Cortex of kidney (tissue), 1 donor: ENCODE measurements around the gene CRADD.
"Not testable (repeated sequence)": the region's sequence is repeated elsewhere in the genome, so short reads cannot be mapped to it uniquely, and the experiment has no call there.

ENCODE experiments used
- DNase-seq: peaks from one replicate; lab custom pipeline; 2025; lab: John Stamatoyannopoulos, UW

Gene CRADD

GRCh38 chr12:93873561-93873960, 196.4 kb downstream of the CRADD start:
- DNase-seq, result no peak

GRCh38 chr12:93875157-93875556, 198.0 kb downstream of the CRADD start:
- no peak for DNase-seq

GRCh38 chr12:93876360-93876759, 199.2 kb downstream of the CRADD start:
- DNase-seq, result no peak

- no peak for DNase-seq
These were observed 200.3 kb downstream of the CRADD start for GRCh38 chr12:93877446-93877845.

GRCh38 chr12:93879476-93880421, 202.6 kb downstream of the CRADD start:
- no peak for DNase-seq

GRCh38 chr12:93880853-93881522, 203.8 kb downstream of the CRADD start:
- no peak for DNase-seq

GRCh38 chr12:93882763-93883162, 205.6 kb downstream of the CRADD start:
- no peak for DNase-seq

- no peak for DNase-seq
These were observed 206.4 kb downstream of the CRADD start for GRCh38 chr12:93883436-93884154.

GRCh38 chr12:93884794-93885460, 207.8 kb downstream of the CRADD start:
- DNase-seq, result no peak

GRCh38 chr12:93885973-93886532, 208.9 kb downstream of the CRADD start:
- not testable (repeated sequence) for DNase-seq

- no peak for DNase-seq
These were observed 209.6 kb downstream of the CRADD start for GRCh38 chr12:93886533-93887511.

GRCh38 chr12:93888964-93889363, 211.8 kb downstream of the CRADD start:
- DNase-seq, result no peak

- no peak for DNase-seq
These were observed 212.5 kb downstream of the CRADD start for GRCh38 chr12:93889516-93890212.

GRCh38 chr12:93892423-93893268, 215.5 kb downstream of the CRADD start:
- DNase-seq, result no peak

GRCh38 chr12:93894391-93895088, 217.4 kb downstream of the CRADD start:
- DNase-seq, result no peak

- no peak for DNase-seq
These were observed 217.9 kb downstream of the CRADD start for GRCh38 chr12:93895089-93895445.

- DNase-seq, result no peak
These were observed 219.3 kb downstream of the CRADD start for GRCh38 chr12:93896427-93896826.

GRCh38 chr12:93896952-93897351, 219.8 kb downstream of the CRADD start:
- DNase-seq, result no peak
